GM12878 (cell line): ENCODE data around the gene CNTN4. TPM values are rescaled to one million over a fixed set of nuclear protein-coding genes. Genes with fewer than 3 reads are reported as not detected.

Experiments
- ATAC-seq: fragments of 200-7000 bp; cut with Tn5 transposase; 3 replicates; pipeline ENCODE4 v1.9.1; 2020; ENCODE audit warnings: mild to moderate bottlenecking, moderate library complexity
- BruUV-seq: library from RNA; stranded (reverse); fragments of 400-500 nt; replicated peaks from 2 replicates; lab custom pipeline; 2021; lab: Mats Ljungman, UMichigan
- CTCF ChIA-PET: fragments of 300-600 bp; sonication (Branson Sonifier 250); formaldehyde crosslinking; extraction: SDS; loops from one replicate; lab custom pipeline; 2021; ENCODE audit warnings: inconsistent platforms; lab: Yijun Ruan, JAX
- POLR2A ChIA-PET: fragments of 350-600 bp; formaldehyde crosslinking; extraction: SDS; loops from one replicate; lab custom pipeline; 2021; ENCODE audit warnings: inconsistent platforms; lab: Charles Lee
- RAD21 ChIA-PET: fragments of 300-600 bp; sonication (Branson Sonifier 250); formaldehyde crosslinking; loops from one replicate; lab custom pipeline; 2023; ENCODE audit warnings: antibody characterized with exemption; ENCODE audit not compliant: unreplicated experiment; lab: Charles Lee
- SMC1A ChIA-PET: fragments of 300-600 bp; sonication (Branson Sonifier 250); formaldehyde crosslinking; loops from one replicate; lab custom pipeline; 2023; ENCODE audit not compliant: unreplicated experiment, uncharacterized antibody; lab: Charles Lee
- DNase-seq: peaks from one replicate; pipeline ENCODE4 v3.0.0-alpha.2; 2011; ENCODE audit warnings: low read depth, low spot score
- FAIRE-seq: peaks from 3 replicates; lab custom pipeline; 2011; peaks lifted over from hg19 to GRCh38; lab: Jason Lieb, UNC
- H2AFZ ChIP-seq: 2 replicates; pipeline ENCODE4 v1.6.0; 2011; ENCODE audit warnings: low read depth, low read length, control low read depth; ENCODE audit not compliant: control insufficient read depth
- H3K27ac ChIP-seq: 2 replicates; pipeline ENCODE4 v1.5.1; 2011; ENCODE audit warnings: control low read depth; ENCODE audit not compliant: control insufficient read depth, insufficient read depth
- H3K27me3 ChIP-seq, 2 experiments: replicated peaks in 1 of 2; 2 replicates each; pipeline versions ENCODE4 v1.6.0 to v1.6.1; 2011; ENCODE audit warnings: low read length in 1 of 2; ENCODE audit not compliant: control insufficient read depth in 2 of 2, insufficient read depth in 2 of 2
- H3K36me3 ChIP-seq, 2 experiments: 2 replicates each; pipeline ENCODE4 v1.5.1; 2011; ENCODE audit warnings: low read length in 1 of 2; ENCODE audit not compliant: control insufficient read depth in 2 of 2, insufficient read depth in 2 of 2
- H3K4me1 ChIP-seq: 2 replicates; pipeline ENCODE4 v1.6.1; 2011; ENCODE audit warnings: mild to moderate bottlenecking, low read length, moderate library complexity, mixed read lengths; ENCODE audit not compliant: control insufficient read depth, insufficient read depth
- H3K4me2 ChIP-seq: 2 replicates; pipeline ENCODE4 v1.6.0; 2011; ENCODE audit warnings: control low read depth; ENCODE audit not compliant: control insufficient read depth, insufficient read depth
- H3K4me3 ChIP-seq: fragments of 200-600 bp; sonication (generic); 2 replicates; pipeline ENCODE4 v1.5.1; 2016
- H3K79me2 ChIP-seq: 2 replicates; pipeline ENCODE4 v1.6.0; 2011; ENCODE audit warnings: low read length; ENCODE audit not compliant: control insufficient read depth, insufficient read depth
- H3K9ac ChIP-seq: 2 replicates; pipeline ENCODE4 v1.8.0; 2011; ENCODE audit warnings: low read length, control low read depth, mixed read lengths; ENCODE audit not compliant: control insufficient read depth, insufficient read depth
- H3K9me3 ChIP-seq: replicated peaks from 3 replicates; pipeline ENCODE4 v1.5.1; 2011; ENCODE audit warnings: mild to moderate bottlenecking, low read length; ENCODE audit not compliant: control insufficient read depth, insufficient read depth
- H4K20me1 ChIP-seq: 2 replicates; pipeline ENCODE4 v1.6.0; 2011; ENCODE audit not compliant: control insufficient read depth, insufficient read depth
- BHLHE40 ChIP-seq, 2 experiments: fragments of 450-650 bp in 1 of 2; IDR thresholded peaks; 2 replicates each; pipeline ENCODE4 v1.6.1; 2011 to 2017; ENCODE audit warnings: low read depth in 2 of 2, borderline replicate concordance in 1 of 2, improper control_type of control experiment in 1 of 2, low read length in 1 of 2, mild to moderate bottlenecking in 1 of 2
- E2F8 ChIP-seq: fragments of 450-650 bp; IDR thresholded peaks from 2 replicates; pipeline ENCODE4 v1.6.1; 2018; ENCODE audit warnings: mild to moderate bottlenecking, low read depth, moderate library complexity; ENCODE audit not compliant: partially characterized antibody
- IRF4 ChIP-seq: IDR thresholded peaks from 2 replicates; pipeline ENCODE4 v1.6.1; 2011; ENCODE audit warnings: low read depth, low read length
- KDM1A ChIP-seq: fragments of 200-600 bp; sonication (generic); IDR thresholded peaks from 2 replicates; pipeline ENCODE4 v1.6.1; 2016; ENCODE audit warnings: borderline replicate concordance
- KLF5 ChIP-seq: fragments of 450-650 bp; IDR thresholded peaks from 2 replicates; pipeline ENCODE4 v1.6.1; 2014; ENCODE audit warnings: mild to moderate bottlenecking; ENCODE audit not compliant: partially characterized antibody
- MYB ChIP-seq: fragments of 150-350 bp; IDR thresholded peaks from 2 replicates; pipeline ENCODE4 v1.6.1; 2014; ENCODE audit warnings: mild to moderate bottlenecking, low read depth, low read length, borderline replicate concordance
- NBN ChIP-seq: fragments of 450-650 bp; IDR thresholded peaks from 2 replicates; pipeline ENCODE4 v1.6.1; 2016
- NR2C1 ChIP-seq: fragments of 450-650 bp; IDR thresholded peaks from 2 replicates; pipeline ENCODE4 v1.6.1; 2017; ENCODE audit warnings: antibody characterized with exemption, mild to moderate bottlenecking, moderate library complexity
- RB1 ChIP-seq: fragments of 450-650 bp; formaldehyde crosslinking; IDR thresholded peaks from 2 replicates; pipeline ENCODE4 v1.6.1; 2017; ENCODE audit warnings: mild to moderate bottlenecking, borderline replicate concordance
- TCF7 ChIP-seq: IDR thresholded peaks from 2 replicates; pipeline ENCODE4 v1.6.1; 2014; ENCODE audit warnings: antibody characterized with exemption, borderline replicate concordance
- ZBTB40 ChIP-seq: fragments of 450-650 bp; IDR thresholded peaks from 2 replicates; pipeline ENCODE4 v1.6.1; 2016; ENCODE audit warnings: mild to moderate bottlenecking, moderate library complexity, borderline replicate concordance
- ZNF24 ChIP-seq: fragments of 450-650 bp; IDR thresholded peaks from 2 replicates; pipeline ENCODE4 v1.6.1; 2017; ENCODE audit warnings: antibody characterized with exemption, mild to moderate bottlenecking
- ZNF592 ChIP-seq: fragments of 450-650 bp; IDR thresholded peaks from 2 replicates; pipeline ENCODE4 v1.6.1; 2017; ENCODE audit warnings: mild to moderate bottlenecking, moderate library complexity
- WGBS: methylation state at CpG from one replicate; pipeline ENCODE4 v1.1.6; 2016; ENCODE audit warnings: low lambda C conversion rate; ENCODE audit not compliant: insufficient replicate concordance, insufficient coverage; ENCODE audit errors: missing lambda C conversion rate; 5-methylcytosine and 5-hydroxymethylcytosine counted together
- in situ Hi-C: fragments of 300-500 bp; cut with MboI; formaldehyde crosslinking; loops from 9 replicates; pipeline ENCODE4 v1.14.3; 2018; ENCODE audit warnings: mixed read lengths
- intact Hi-C: fragments of 100-400 bp; cut with micrococcal nuclease; formaldehyde crosslinking; loops from one replicate; pipeline ENCODE4 v1.14.2; 2022; ENCODE audit not compliant: unreplicated experiment
- polyA plus RNA-seq, 11 experiments: library from polyadenylated mRNA; depleted of rRNA in 4 of 11; unstranded in 6 of 11; stranded (reverse) in 5 of 11; fragments of >200 nt; fragmentation: Nextera tagmentation in 4 of 11; fragmentation: Illumina TruSeq in 1 of 11; extraction: Ambion mirVana in 4 of 11; extraction: Trizol in 1 of 11; gene quantifications; 1 replicate in 1 of 11; 2 replicates in 10 of 11; pipeline versions ENCODE4 v1.2.1 to v1.2.3, GENCODE V29; 2011 to 2016; ENCODE audit warnings: inconsistent platforms in 2 of 11, missing spikeins in 2 of 11, low read depth in 1 of 11
- total RNA-seq, 4 experiments: library from RNA; depleted of rRNA in 3 of 4; stranded (reverse); fragments of >200 nt in 3 of 4; fragmentation: Illumina TruSeq in 1 of 4; extraction: Trizol in 1 of 4; gene quantifications; 2 replicates each; pipeline versions ENCODE4 v1.2.1 to v1.2.3, GENCODE V29; 2013 to 2021

The CNTN4 gene
- total and polyA plus RNA-seq, 10 of the 15 experiments (the other 5 are each of a cell fraction or from before 2014, with no cell fraction given), result 0.05 to 0.43 (median 0.15) TPM; not detected in 1

- in situ Hi-C loops, result no loop called here
- intact Hi-C loops, result no loop called here
- SMC1A ChIA-PET, result no interaction called here
- no TSS peak for BruUV-seq
- FAIRE-seq, result no peak
- no peak; the same call in 2 of the 3 replicates for ATAC-seq
- DNase-seq, result no peak
- Histone ChIP-seq H3K4me2 (no peak overlapping the region), H3K36me3 (no peaks in the 10 kb centered on the region), H2AFZ (no peak overlapping the region), H3K27me3 (no peaks in the 10 kb centered on the region), H3K4me3 (no peak overlapping the region), H3K4me1 (peaks cover 25% of the 10 kb centered on the region), H3K9ac (no peak overlapping the region), H3K9me3 (no peaks in the 10 kb centered on the region), H4K20me1 (no peaks in the 10 kb centered on the region), H3K79me2 (no peaks in the 10 kb centered on the region), H3K27ac (no peak overlapping the region)
- POLR2A ChIA-PET, result no interaction called here
- RAD21 ChIA-PET, result no interaction called here
- WGBS, result 15% methylated on average over 4 of the region's 4 CpGs
- CTCF ChIA-PET, result no interaction called here
- TF ChIP-seq BHLHE40 (IDR thresholded peaks at IDR 0.05; ENCODE audit: borderline replicate concordance in 1 of 2, low read depth in 2 of 2, low read length in 1 of 2) (no peak), NBN (no peak), ZNF592 (no peak), E2F8 (no peak), NR2C1 (no peak), MYB (no peak), ZBTB40 (no peak), KDM1A (no peak), ZNF24 (no peak), IRF4 (no peak), TCF7 (no peak), RB1 (no peak), KLF5 (no peak)
Measured at GRCh38 chr3:3097958-3098357, 999.3 kb downstream of the CNTN4 start.
